ENCODE results near the gene EDIL3. TPM values are rescaled to one million over a fixed set of nuclear protein-coding genes. Genes with fewer than 3 reads are reported as not detected.

Gene EDIL3
- polyA plus RNA-seq, 1 donor (not counting 4 experiments of a cell fraction or from before 2014, with no cell fraction given) = 0.34 TPM

GRCh38 chr5:84249918-84250630, 134.6 kb downstream of the EDIL3 start:
- dilution Hi-C loops (cut with MboI; ENCODE audit: extremely low pct_ligation_motif_present, low sequenced_read_pairs) = no loop called here
- Histone ChIP-seq H3K36me3 (ENCODE audit: control insufficient read depth in 2 of 2, extremely low read depth in 1 of 2, insufficient read depth in 2 of 2, low read length in 2 of 2) (no peaks in the 10 kb centered on the region), H3K9me1 (ENCODE audit: control insufficient read depth, extremely low read depth, insufficient read depth, low read length) (no peaks in the 10 kb centered on the region), H2AFZ (ENCODE audit: control insufficient read depth, low read length) (no peak overlapping the region), H3K4me3 (ENCODE audit: control insufficient read depth in 2 of 3, extremely low read depth in 1 of 3, insufficient read depth in 2 of 3, low read depth in 1 of 3, low read length in 3 of 3) (no peak overlapping the region), H3K9me3 (ENCODE audit: control insufficient read depth, low read depth, low read length) (no peaks in the 10 kb centered on the region), H3K4me2 (ENCODE audit: control insufficient read depth, extremely low read depth, insufficient read depth, low read depth, low read length) (no peak overlapping the region), H3K4me1 (ENCODE audit: control insufficient read depth, extremely low read depth, insufficient read depth, low read length) (no peaks in the 10 kb centered on the region), H3K79me2 (ENCODE audit: control insufficient read depth, insufficient read depth, low read length) (no peaks in the 10 kb centered on the region), H3K27ac (ENCODE audit: control insufficient read depth, insufficient read depth, low read length) (no peak overlapping the region), H4K20me1 (ENCODE audit: control insufficient read depth, extremely low read depth, insufficient read depth, low read length) (no peaks in the 10 kb centered on the region), H3K9ac (ENCODE audit: control insufficient read depth, extremely low read depth, insufficient read depth, low read length) (no peak overlapping the region), H3K27me3 (ENCODE audit: control insufficient read depth, extremely low read depth, insufficient read depth, low read length) (no peaks in the 10 kb centered on the region)
- DNase-seq (ENCODE audit: low read depth, low spot score) (no peak), FAIRE-seq (no peak)
- TF ChIP-seq EZH2 (IDR thresholded peaks at IDR 0.05; ENCODE audit: low read length) (no peak), CTCF (optimal IDR thresholded peaks at IDR 0.05 in 1 of 3, IDR thresholded peaks at IDR 0.05 in 1 of 3, conservative IDR thresholded peaks at IDR 0.05 in 1 of 3; ENCODE audit: extremely low read depth in 1 of 3, insufficient read depth in 2 of 3, low read length in 3 of 3) (no peak)

DNA sequence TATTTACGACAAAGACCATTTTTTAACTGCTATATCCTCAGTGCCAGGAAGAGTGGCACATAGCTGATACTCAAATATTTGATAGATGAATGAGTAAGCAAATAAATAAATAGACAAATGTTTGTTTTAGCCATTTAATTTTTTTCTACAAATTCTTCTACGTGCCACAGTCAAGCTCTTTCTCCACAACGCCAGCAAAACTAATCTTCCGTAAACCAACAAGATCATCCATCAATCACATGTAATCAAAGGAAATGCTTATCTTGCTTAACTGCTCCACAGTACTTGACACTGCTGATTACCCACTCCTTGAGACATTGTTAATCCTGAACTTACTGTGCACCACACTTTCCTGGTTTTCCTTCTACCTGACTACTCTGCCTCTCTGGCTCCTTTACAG, 136.7 kb downstream of the EDIL3 start:
- Histone ChIP-seq H3K9me3 (ENCODE audit: control insufficient read depth, low read depth, low read length) (no peaks in the 10 kb centered on the region), H3K4me3 (ENCODE audit: control insufficient read depth in 2 of 3, extremely low read depth in 1 of 3, insufficient read depth in 2 of 3, low read depth in 1 of 3, low read length in 3 of 3) (no peak overlapping the region), H3K36me3 (ENCODE audit: control insufficient read depth in 2 of 2, extremely low read depth in 1 of 2, insufficient read depth in 2 of 2, low read length in 2 of 2) (no peaks in the 10 kb centered on the region), H4K20me1 (ENCODE audit: control insufficient read depth, extremely low read depth, insufficient read depth, low read length) (no peaks in the 10 kb centered on the region), H3K9ac (ENCODE audit: control insufficient read depth, extremely low read depth, insufficient read depth, low read length) (no peak overlapping the region), H3K9me1 (ENCODE audit: control insufficient read depth, extremely low read depth, insufficient read depth, low read length) (no peaks in the 10 kb centered on the region), H3K27me3 (ENCODE audit: control insufficient read depth, extremely low read depth, insufficient read depth, low read length) (no peaks in the 10 kb centered on the region), H3K4me1 (ENCODE audit: control insufficient read depth, extremely low read depth, insufficient read depth, low read length) (no peaks in the 10 kb centered on the region), H2AFZ (ENCODE audit: control insufficient read depth, low read length) (no peak overlapping the region), H3K27ac (ENCODE audit: control insufficient read depth, insufficient read depth, low read length) (no peak overlapping the region), H3K79me2 (ENCODE audit: control insufficient read depth, insufficient read depth, low read length) (no peaks in the 10 kb centered on the region), H3K4me2 (ENCODE audit: control insufficient read depth, extremely low read depth, insufficient read depth, low read depth, low read length) (no peak overlapping the region)
- FAIRE-seq = no peak
- dilution Hi-C loops (cut with MboI; ENCODE audit: extremely low pct_ligation_motif_present, low sequenced_read_pairs) = no loop called here
- DNase-seq (ENCODE audit: low read depth, low spot score) = no peak
- no peak for TF ChIP-seq CTCF (optimal IDR thresholded peaks at IDR 0.05 in 1 of 3, IDR thresholded peaks at IDR 0.05 in 1 of 3, conservative IDR thresholded peaks at IDR 0.05 in 1 of 3; ENCODE audit: extremely low read depth in 1 of 3, insufficient read depth in 2 of 3, low read length in 3 of 3)
- TF ChIP-seq EZH2 (IDR thresholded peaks at IDR 0.05; ENCODE audit: low read length) = no peak

All from keratinocyte (primary cell).